SK-MEL-5 (cell line): ENCODE measurements around the gene TIRAP. TPM values are rescaled to one million over a fixed set of nuclear protein-coding genes. Genes with fewer than 3 reads are reported as not detected.

Source experiments
- DNase-seq: peaks from one replicate; pipeline ENCODE4 v3.0.0-alpha.2; 2016; ENCODE audit warnings: low read depth, low spot score
- in situ Hi-C: cut with HindIII; loops from 2 replicates; pipeline ENCODE4 v1.10.0; 2016; ENCODE audit warnings: low sequenced_read_pairs, high pct_unique_total_duplicates, low pct_unique_long_range_greater_than_20kb
- total RNA-seq: library from RNA; depleted of rRNA; stranded (reverse); fragments of >200 nt; shearing (Covaris generic); gene quantifications from 2 replicates; pipeline ENCODE4 v1.2.3, GENCODE V29; 2014

TIRAP gene
- total RNA-seq, 1 experiment from 2014 or later, result 7.0 TPM

- in situ Hi-C loops, result no loop called here
- no peak for DNase-seq
These were observed 28.8 kb downstream of the TIRAP start for GRCh38 chr11:126311401-126312291.

GRCh38 chr11:126312961-126313360 is 30.1 kb downstream of the TIRAP start:
- DNase-seq, result no peak

GRCh38 chr11:126313826-126314225 is 30.9 kb downstream of the TIRAP start:
- in situ Hi-C loops, result no loop called here
- DNase-seq, result no peak

More at GRCh38 chr11:126312961-126313360, 30.1 kb downstream of the TIRAP start:
- in situ Hi-C loops, result no loop called here

GRCh38 chr11:126317432-126317755 is 34.5 kb downstream of the TIRAP start:
- in situ Hi-C loops, result no loop called here

GRCh38 chr11:126317756-126318573 is 35.1 kb downstream of the TIRAP start:
- no peak for DNase-seq
- in situ Hi-C loops, result no loop called here

More at GRCh38 chr11:126317432-126317755, 34.5 kb downstream of the TIRAP start:
- no peak for DNase-seq

GRCh38 chr11:126318574-126319373 is 35.9 kb downstream of the TIRAP start:
- in situ Hi-C loops, result no loop called here
- DNase-seq, result no peak

GRCh38 chr11:126319374-126319740 is 36.5 kb downstream of the TIRAP start:
- in situ Hi-C loops, result no loop called here
- no peak for DNase-seq

GRCh38 chr11:126322996-126323395 is 40.1 kb downstream of the TIRAP start:
- in situ Hi-C loops, result no loop called here
- DNase-seq, result no peak

- DNase-seq, result no peak
- in situ Hi-C loops, result no loop called here
These were observed 44.5 kb downstream of the TIRAP start for GRCh38 chr11:126327281-126328000.

- no peak for DNase-seq
- in situ Hi-C loops, result no loop called here
These were observed 45.1 kb downstream of the TIRAP start for GRCh38 chr11:126328001-126328390.

- in situ Hi-C loops, result no loop called here
- DNase-seq, result no peak
These were observed 45.6 kb downstream of the TIRAP start for GRCh38 chr11:126328444-126328843.

GRCh38 chr11:126328938-126329643 is 46.2 kb downstream of the TIRAP start:
- no peak for DNase-seq
- in situ Hi-C loops, result no loop called here

- no peak for DNase-seq
- in situ Hi-C loops, result no loop called here
These were observed 46.8 kb downstream of the TIRAP start for GRCh38 chr11:126329644-126330211.

GRCh38 chr11:126331286-126331685 is 48.4 kb downstream of the TIRAP start:
- DNase-seq, result no peak
- in situ Hi-C loops, result no loop called here

- in situ Hi-C loops, result no loop called here
- DNase-seq, result no peak
These were observed 49.4 kb downstream of the TIRAP start for GRCh38 chr11:126332221-126332711.

GRCh38 chr11:126333142-126333541 is 50.2 kb downstream of the TIRAP start:
- in situ Hi-C loops, result no loop called here
- DNase-seq, result no peak
